Tibial artery (tissue), 4 donors: ENCODE measurements around the gene KDELR3.

Experiments used
- DNase-seq, 2 donors: peaks; one replicate each; pipeline ENCODE4 v3.0.0-alpha.2; 2019
- H3K27ac ChIP-seq, 2 donors: fragments of 200-600 bp; sonication (generic) in 1 of 2; 1 replicate in 1 of 2; 2 replicates in 1 of 2; pipeline ENCODE4 v1.5.1; 2018 to 2019; ENCODE audit warnings: mild to moderate bottlenecking in 1 of 2
- H3K27me3 ChIP-seq, 2 donors: fragments of 200-600 bp; sonication (generic) in 1 of 2; one replicate each; pipeline versions ENCODE4 v1.5.1 to v1.6.0; 2016 to 2019
- H3K36me3 ChIP-seq, 3 donors: fragments of 200-600 bp; sonication (generic) in 2 of 3; one replicate each; pipeline ENCODE4 v1.5.1; 2016 to 2019; ENCODE audit warnings: mild to moderate bottlenecking in 2 of 3
- H3K4me1 ChIP-seq, 4 donors: fragments of 200-600 bp; sonication (generic) in 2 of 4; 1 replicate in 3 of 4; 2 replicates in 1 of 4; pipeline ENCODE4 v1.5.1; 2016 to 2019
- H3K4me3 ChIP-seq, 2 donors: fragments of 200-600 bp; sonication (generic) in 1 of 2; 1 replicate in 1 of 2; 2 replicates in 1 of 2; pipeline ENCODE4 v1.5.1; 2018 to 2019; ENCODE audit warnings: mild to moderate bottlenecking in 2 of 2
- H3K9me3 ChIP-seq, 3 donors: fragments of 200-600 bp; sonication (generic) in 1 of 3; one replicate each; pipeline ENCODE4 v1.5.1; 2016 to 2019
- CTCF ChIP-seq, 2 experiments: fragments of 200-600 bp in 1 of 2; fragments of 450-650 bp in 1 of 2; IDR thresholded peaks; one replicate each; pipeline ENCODE4 v1.5.1; 2017 to 2019; ENCODE audit warnings: antibody characterized with exemption in 2 of 2, mild to moderate bottlenecking in 1 of 2, moderate library complexity in 1 of 2
- intact Hi-C: fragments of 100-400 bp; cut with DNase I; formaldehyde crosslinking; loops from one replicate; pipeline ENCODE4 v1.15.0; 2023; ENCODE audit warnings: low total_unique reads

KDELR3 gene

GRCh38 chr22:38482662-38483308, 14.9 kb downstream of the KDELR3 start:
- H3K4me1 ChIP-seq: peaks cover 0 to 5% (median 0%) of the 10 kb centered on the region in 4 donors
- no peak overlapping the region for H3K4me3 ChIP-seq
- TF ChIP-seq CTCF (IDR thresholded peaks at IDR 0.05): no peak
- DNase-seq: no peak
- no peaks in the 10 kb centered on the region for H3K9me3 ChIP-seq
- no peaks in the 10 kb centered on the region for H3K27me3 ChIP-seq
- intact Hi-C loops: no loop called here
- H3K27ac ChIP-seq: no peak overlapping the region
- peaks cover 68 to 74% (median 73%) of the 10 kb centered on the region in 3 donors for H3K36me3 ChIP-seq

GRCh38 chr22:38484244-38484643, 16.3 kb downstream of the KDELR3 start:
- no peak overlapping the region for H3K27ac ChIP-seq
- H3K27me3 ChIP-seq: no peaks in the 10 kb centered on the region
- no peaks in the 10 kb centered on the region for H3K9me3 ChIP-seq
- H3K4me1 ChIP-seq: peaks cover 0 to 7% (median 0%) of the 10 kb centered on the region in 4 donors
- no peak overlapping the region for H3K4me3 ChIP-seq
- H3K36me3 ChIP-seq: peaks cover 82 to 89% (median 87%) of the 10 kb centered on the region in 3 donors
- no peak for DNase-seq
- intact Hi-C loops: no loop called here
- TF ChIP-seq CTCF (IDR thresholded peaks at IDR 0.05): no peak

- TF ChIP-seq CTCF (IDR thresholded peaks at IDR 0.05): no peak
- Histone ChIP-seq H3K4me3 (no peak overlapping the region), H3K27me3 (no peaks in the 10 kb centered on the region), H3K4me1 (peaks cover 0 to 13% (median 4%) of the 10 kb centered on the region in 4 donors), H3K9me3 (no peaks in the 10 kb centered on the region), H3K27ac (no peak overlapping the region), H3K36me3 (peaks cover 98 to 100% (median 98%) of the 10 kb centered on the region in 3 donors)
- DNase-seq: no peak
- intact Hi-C loops: no loop called here
Observed at GRCh38 chr22:38485783-38486182, 17.9 kb downstream of the KDELR3 start.

GRCh38 chr22:38487946-38488345, 20.1 kb downstream of the KDELR3 start:
- no peaks in the 10 kb centered on the region for H3K9me3 ChIP-seq
- H3K36me3 ChIP-seq: peaks cover 98 to 100% (median 100%) of the 10 kb centered on the region in 3 donors

GRCh38 chr22:38489142-38489541, 21.2 kb downstream of the KDELR3 start:
- TF ChIP-seq CTCF (IDR thresholded peaks at IDR 0.05): no peak
- peaks cover 0 to 30% (median 15%) of the 10 kb centered on the region in 4 donors for H3K4me1 ChIP-seq
- no peak for DNase-seq
- H3K9me3 ChIP-seq: no peaks in the 10 kb centered on the region
- no peaks in the 10 kb centered on the region for H3K27me3 ChIP-seq
- intact Hi-C loops: no loop called here
- H3K27ac ChIP-seq: no peak overlapping the region
- no peak overlapping the region for H3K4me3 ChIP-seq
- H3K36me3 ChIP-seq: peaks cover 98 to 100% (median 100%) of the 10 kb centered on the region in 3 donors

More at GRCh38 chr22:38487946-38488345, 20.1 kb downstream of the KDELR3 start:
- Histone ChIP-seq H3K27me3 (no peaks in the 10 kb centered on the region), H3K4me1 (peaks cover 0 to 27% (median 15%) of the 10 kb centered on the region in 4 donors), H3K4me3 (no peak overlapping the region), H3K27ac (no peak overlapping the region)
- no peak for DNase-seq
- TF ChIP-seq CTCF (IDR thresholded peaks at IDR 0.05): no peak
- intact Hi-C loops: no loop called here
